Smooth muscle cell (in vitro differentiated cells): ENCODE results near the gene CHRND. TPM values are rescaled to one million over a fixed set of nuclear protein-coding genes. Genes with fewer than 3 reads are reported as not detected.

ENCODE experiments used
- DNase-seq: peaks from one replicate; lab custom pipeline; 2025; ENCODE audit not compliant: unreplicated experiment; lab: John Stamatoyannopoulos, UW
- H2AFZ ChIP-seq: fragments of 200-600 bp; sonication (generic); 2 replicates; pipeline ENCODE4 v1.6.0; 2016; ENCODE audit warnings: antibody characterized with exemption, low read depth, mild to moderate bottlenecking
- H3F3A ChIP-seq: fragments of 200-600 bp; sonication (generic); 2 replicates; pipeline ENCODE4 v1.6.0; 2017; ENCODE audit warnings: antibody characterized with exemption, low read depth
- H3K27ac ChIP-seq: fragments of 200-600 bp; sonication (generic); 2 replicates; pipeline ENCODE4 v1.5.1; 2016; ENCODE audit warnings: low read depth, mild to moderate bottlenecking
- H3K27me3 ChIP-seq: fragments of 200-600 bp; sonication (generic); 2 replicates; pipeline ENCODE4 v1.6.1; 2016; ENCODE audit warnings: low read depth, mild to moderate bottlenecking
- H3K36me3 ChIP-seq: fragments of 200-600 bp; sonication (generic); 2 replicates; pipeline ENCODE4 v1.5.1; 2016; ENCODE audit warnings: low read depth
- H3K4me1 ChIP-seq: fragments of 200-600 bp; sonication (generic); 2 replicates; pipeline ENCODE4 v1.5.1; 2016; ENCODE audit warnings: low read depth
- H3K4me2 ChIP-seq: fragments of 200-600 bp; sonication (generic); 2 replicates; pipeline ENCODE4 v1.6.0; 2016; ENCODE audit warnings: mild to moderate bottlenecking
- H3K4me3 ChIP-seq: fragments of 200-600 bp; sonication (generic); 2 replicates; pipeline ENCODE4 v1.5.1; 2016; ENCODE audit warnings: mild to moderate bottlenecking
- H3K79me2 ChIP-seq: fragments of 200-600 bp; sonication (generic); 2 replicates; pipeline ENCODE4 v1.6.0; 2016; ENCODE audit warnings: low read depth, mild to moderate bottlenecking
- H3K9ac ChIP-seq: fragments of 200-600 bp; sonication (generic); 2 replicates; pipeline ENCODE4 v1.6.0; 2016; ENCODE audit warnings: low read depth
- H3K9me3 ChIP-seq: fragments of 200-600 bp; sonication (generic); replicated peaks from 2 replicates; pipeline ENCODE4 v1.5.1; 2016; ENCODE audit warnings: low read depth
- H4K20me1 ChIP-seq: fragments of 200-600 bp; sonication (generic); 2 replicates; pipeline ENCODE4 v1.6.0; 2016; ENCODE audit warnings: low read depth
- WGBS: methylation state at CpG from one replicate; pipeline ENCODE4 v1.1.7; 2016; ENCODE audit warnings: low lambda C conversion rate; 5-methylcytosine and 5-hydroxymethylcytosine counted together
- polyA plus RNA-seq: library from polyadenylated mRNA; unstranded; fragments of >200 nt; fragmentation: Nextera tagmentation; extraction: Ambion mirVana; gene quantifications from 2 replicates; pipeline ENCODE4 v1.2.1, GENCODE V29; 2016
- total RNA-seq: library from RNA; depleted of rRNA; stranded (reverse); fragments of >200 nt; gene quantifications from 2 replicates; pipeline ENCODE4 v1.2.3, GENCODE V29; 2014
- TF ChIP-seq, protein P1 (sequence below): fragments of 200-600 bp; sonication (generic); IDR thresholded peaks from 2 replicates; pipeline ENCODE4 v1.5.1; 2017; ENCODE audit warnings: borderline replicate concordance, mild to moderate bottlenecking, antibody characterized with exemption; ENCODE audit not compliant: insufficient read depth, poor library complexity, severe bottlenecking

CHRND gene
- total and polyA plus RNA-seq, 2 experiments from 2014 or later: not detected

DNA sequence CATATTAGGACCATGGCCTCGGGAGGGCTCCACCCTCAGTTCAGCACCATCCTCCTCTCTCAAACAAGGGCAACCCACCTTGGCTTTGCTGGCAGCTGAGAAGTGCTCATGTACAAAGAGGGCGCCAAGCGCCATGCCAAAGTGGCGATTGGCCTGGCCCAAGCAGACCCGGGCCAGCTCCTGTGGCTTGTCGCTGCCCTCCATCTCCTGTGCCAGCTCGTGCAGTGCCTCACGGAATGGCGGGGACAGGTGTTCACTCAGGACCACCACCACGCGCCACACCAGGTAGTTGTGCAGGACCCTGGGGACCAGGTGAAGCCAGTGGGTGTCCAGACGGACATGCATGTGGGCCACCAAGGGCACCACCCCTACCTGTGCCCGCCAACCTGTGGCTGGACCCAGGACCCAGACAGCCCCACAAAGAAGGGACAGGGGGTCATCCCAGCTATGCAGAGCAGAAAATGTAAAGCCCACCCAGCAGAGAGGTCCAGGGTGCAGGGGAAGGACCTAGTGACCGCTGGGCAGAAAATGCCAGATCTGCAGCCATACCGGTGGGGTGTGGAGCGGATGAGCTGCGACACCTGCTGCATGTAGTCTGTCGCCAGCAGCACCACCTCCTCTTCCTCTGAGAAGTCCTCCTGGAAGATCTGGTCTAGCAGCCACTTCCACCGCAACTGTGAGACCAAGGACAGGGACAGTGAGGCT lies 41.9 kb upstream of the CHRND start:
- no peak for DNase-seq
- H3K27me3 ChIP-seq: peaks cover 79% of the 10 kb centered on the region
- H3K4me1 ChIP-seq: no peaks in the 10 kb centered on the region
- H3K4me2 ChIP-seq: no peak overlapping the region
- H3F3A ChIP-seq: no peaks in the 10 kb centered on the region
- 94% methylated on average over 19 of the region's 19 CpGs for WGBS
- H3K9me3 ChIP-seq: no peaks in the 10 kb centered on the region
- H2AFZ ChIP-seq: no peak overlapping the region
- no peaks in the 10 kb centered on the region for H3K36me3 ChIP-seq
- no peak overlapping the region for H3K9ac ChIP-seq
- TF ChIP-seq, protein P1, sequence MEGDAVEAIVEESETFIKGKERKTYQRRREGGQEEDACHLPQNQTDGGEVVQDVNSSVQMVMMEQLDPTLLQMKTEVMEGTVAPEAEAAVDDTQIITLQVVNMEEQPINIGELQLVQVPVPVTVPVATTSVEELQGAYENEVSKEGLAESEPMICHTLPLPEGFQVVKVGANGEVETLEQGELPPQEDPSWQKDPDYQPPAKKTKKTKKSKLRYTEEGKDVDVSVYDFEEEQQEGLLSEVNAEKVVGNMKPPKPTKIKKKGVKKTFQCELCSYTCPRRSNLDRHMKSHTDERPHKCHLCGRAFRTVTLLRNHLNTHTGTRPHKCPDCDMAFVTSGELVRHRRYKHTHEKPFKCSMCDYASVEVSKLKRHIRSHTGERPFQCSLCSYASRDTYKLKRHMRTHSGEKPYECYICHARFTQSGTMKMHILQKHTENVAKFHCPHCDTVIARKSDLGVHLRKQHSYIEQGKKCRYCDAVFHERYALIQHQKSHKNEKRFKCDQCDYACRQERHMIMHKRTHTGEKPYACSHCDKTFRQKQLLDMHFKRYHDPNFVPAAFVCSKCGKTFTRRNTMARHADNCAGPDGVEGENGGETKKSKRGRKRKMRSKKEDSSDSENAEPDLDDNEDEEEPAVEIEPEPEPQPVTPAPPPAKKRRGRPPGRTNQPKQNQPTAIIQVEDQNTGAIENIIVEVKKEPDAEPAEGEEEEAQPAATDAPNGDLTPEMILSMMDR: no peak
- no peaks in the 10 kb centered on the region for H3K79me2 ChIP-seq
- no peaks in the 10 kb centered on the region for H4K20me1 ChIP-seq
- H3K27ac ChIP-seq: no peak overlapping the region
- no peak overlapping the region for H3K4me3 ChIP-seq

DNA sequence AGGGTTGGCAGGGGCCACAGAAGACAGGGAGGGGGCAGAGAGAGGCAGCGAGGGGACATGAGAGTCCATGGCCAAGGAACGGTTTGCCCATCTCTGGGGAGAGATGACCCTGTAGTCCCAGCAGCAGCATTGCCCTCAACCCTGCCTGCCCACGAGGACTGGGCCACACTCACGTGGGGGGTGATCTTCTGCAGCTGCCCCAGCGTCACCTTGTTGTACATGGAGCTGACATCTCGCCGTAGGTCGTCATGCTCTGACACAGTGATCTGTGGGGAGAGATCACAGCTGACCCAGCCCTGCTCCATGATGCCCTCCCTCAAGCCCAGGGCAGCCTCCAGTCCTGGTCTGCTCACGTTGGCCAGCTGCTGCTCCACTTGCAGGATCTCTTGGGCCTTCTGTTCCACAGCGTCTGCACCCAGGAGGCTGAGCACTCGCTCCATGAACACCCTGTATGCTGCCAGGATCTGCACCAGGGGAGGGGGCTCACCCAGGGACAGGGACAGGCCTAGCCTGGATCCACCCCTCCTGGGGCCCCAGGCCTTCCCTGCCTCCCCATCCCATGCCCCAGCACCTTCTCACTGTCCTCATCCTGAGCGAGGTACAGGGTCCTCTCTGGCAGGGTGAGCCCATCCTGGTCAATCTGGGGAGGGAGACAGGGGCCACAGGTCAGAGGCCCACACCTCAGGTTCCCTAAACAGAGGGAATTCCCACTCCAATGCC lies 41.2 kb upstream of the CHRND start:
- peaks cover 87% of the 10 kb centered on the region for H3K27me3 ChIP-seq

GRCh38 chr2:232485348-232485756 lies 40.6 kb upstream of the CHRND start:
- no peaks in the 10 kb centered on the region for H4K20me1 ChIP-seq
- no peak overlapping the region for H3K4me3 ChIP-seq
- no peaks in the 10 kb centered on the region for H3K9me3 ChIP-seq
- H3K9ac ChIP-seq: no peak overlapping the region
- no peak overlapping the region for H3K27ac ChIP-seq
- H3K4me2 ChIP-seq: no peak overlapping the region
- TF ChIP-seq, protein P1: no peak
- no peaks in the 10 kb centered on the region for H3K36me3 ChIP-seq
- peaks cover 87% of the 10 kb centered on the region for H3K27me3 ChIP-seq
- no peaks in the 10 kb centered on the region for H3K4me1 ChIP-seq
- H3F3A ChIP-seq: no peaks in the 10 kb centered on the region
- H3K79me2 ChIP-seq: no peaks in the 10 kb centered on the region
- no peak overlapping the region for H2AFZ ChIP-seq
- WGBS: 18% methylated on average over 20 of the region's 22 CpGs
- DNase-seq: no peak

More for the DNA sequence above, 41.2 kb upstream of the CHRND start:
- no peaks in the 10 kb centered on the region for H3K36me3 ChIP-seq
- no peak overlapping the region for H3K4me3 ChIP-seq
- no peak overlapping the region for H3K27ac ChIP-seq
- 80% methylated on average over 10 of the region's 12 CpGs for WGBS
- H3F3A ChIP-seq: no peaks in the 10 kb centered on the region
- TF ChIP-seq, protein P1: no peak
- H3K79me2 ChIP-seq: no peaks in the 10 kb centered on the region
- H3K9me3 ChIP-seq: no peaks in the 10 kb centered on the region
- no peaks in the 10 kb centered on the region for H4K20me1 ChIP-seq
- H2AFZ ChIP-seq: no peak overlapping the region
- H3K4me1 ChIP-seq: no peaks in the 10 kb centered on the region
- DNase-seq: no peak
- H3K4me2 ChIP-seq: no peak overlapping the region
- H3K9ac ChIP-seq: no peak overlapping the region
